SK-N-SH treated with all-trans-retinoic acid at 6 μM for 48 hours (cell line): Measurements from ENCODE around the gene S100A14.

Source experiments
- ATAC-seq: fragments of 200-7000 bp; cut with Tn5 transposase; 3 replicates; pipeline ENCODE4 v1.9.1; 2020; ENCODE audit warnings: mild to moderate bottlenecking, moderate library complexity
- ARNTL ChIP-seq: fragments of 450-650 bp; formaldehyde crosslinking; IDR thresholded peaks from 2 replicates; pipeline ENCODE4 v1.5.0; 2020; ENCODE audit warnings: low read depth, mild to moderate bottlenecking, moderate library complexity, borderline replicate concordance
- BACH2 ChIP-seq: fragments of 250-450 bp; sonication (Bioruptor Pico); IDR thresholded peaks from 2 replicates; pipeline ENCODE4 v1.9.0; 2021; ENCODE audit warnings: mild to moderate bottlenecking, borderline replicate concordance
- CREB5 ChIP-seq: fragments of 250-450 bp; sonication (Bioruptor Pico); IDR thresholded peaks from 2 replicates; pipeline ENCODE4 v1.5.1; 2020; ENCODE audit warnings: low read depth, mild to moderate bottlenecking, moderate library complexity
- CSDC2 ChIP-seq: fragments of 250-450 bp; sonication (Bioruptor Pico); IDR thresholded peaks from 2 replicates; pipeline ENCODE4 v1.5.0; 2020; ENCODE audit warnings: mild to moderate bottlenecking, moderate library complexity
- ESRRG ChIP-seq: fragments of 250-450 bp; sonication (Bioruptor Pico); IDR thresholded peaks from 2 replicates; pipeline ENCODE4 v1.6.1; 2021; ENCODE audit warnings: mild to moderate bottlenecking
- GLIS3 ChIP-seq: fragments of 250-450 bp; sonication (Bioruptor Pico); IDR thresholded peaks from 2 replicates; pipeline ENCODE4 v1.5.0; 2020; ENCODE audit warnings: mild to moderate bottlenecking, moderate library complexity
- ISL1 ChIP-seq: fragments of 250-450 bp; sonication (Bioruptor Pico); IDR thresholded peaks from 2 replicates; pipeline ENCODE4 v2.1.2; 2022; ENCODE audit warnings: mild to moderate bottlenecking, moderate library complexity
- OSR1 ChIP-seq: fragments of 250-450 bp; sonication (Bioruptor Pico); IDR thresholded peaks from 2 replicates; pipeline ENCODE4 v1.8.0; 2022; ENCODE audit warnings: moderate library complexity, mild to moderate bottlenecking, inconsistent platforms
- PATZ1 ChIP-seq: fragments of 250-450 bp; sonication (Bioruptor Pico); IDR thresholded peaks from 2 replicates; pipeline ENCODE4 v1.8.0; 2020; ENCODE audit warnings: mild to moderate bottlenecking, moderate library complexity, borderline replicate concordance
- POU6F1 ChIP-seq: fragments of 250-450 bp; sonication (Bioruptor Pico); IDR thresholded peaks from 2 replicates; pipeline ENCODE4 v1.8.0; 2021; ENCODE audit warnings: low read depth, mild to moderate bottlenecking, moderate library complexity, borderline replicate concordance
- PPARA ChIP-seq: fragments of 250-450 bp; sonication (Bioruptor Pico); IDR thresholded peaks from 2 replicates; pipeline ENCODE4 v1.5.0; 2020; ENCODE audit warnings: mild to moderate bottlenecking, borderline replicate concordance
- RARB ChIP-seq: fragments of 250-450 bp; sonication (Bioruptor Pico); IDR thresholded peaks from 2 replicates; pipeline ENCODE4 v1.8.0; 2021; ENCODE audit warnings: mild to moderate bottlenecking, moderate library complexity
- SNAI2 ChIP-seq: fragments of 250-450 bp; sonication (Bioruptor Pico); IDR thresholded peaks from 2 replicates; pipeline ENCODE4 v1.5.0; 2020; ENCODE audit warnings: mild to moderate bottlenecking, moderate library complexity
- TCF4 ChIP-seq: fragments of 250-450 bp; sonication (Bioruptor Pico); IDR thresholded peaks from 2 replicates; pipeline ENCODE4 v1.8.0; 2021; ENCODE audit warnings: mild to moderate bottlenecking, moderate library complexity, borderline replicate concordance
- TSHZ2 ChIP-seq: fragments of 250-450 bp; sonication (Bioruptor Pico); IDR thresholded peaks from 2 replicates; pipeline ENCODE4 v1.5.0; 2020; ENCODE audit warnings: mild to moderate bottlenecking, moderate library complexity
- ZC3H10 ChIP-seq: fragments of 250-450 bp; sonication (Bioruptor Pico); IDR thresholded peaks from 2 replicates; pipeline ENCODE4 v1.5.1; 2021; ENCODE audit warnings: mild to moderate bottlenecking, moderate library complexity
- ZFP3 ChIP-seq: fragments of 250-450 bp; sonication (Bioruptor Pico); IDR thresholded peaks from 2 replicates; pipeline ENCODE4 v1.5.0; 2020; ENCODE audit warnings: mild to moderate bottlenecking, moderate library complexity
- ZFP30 ChIP-seq: fragments of 450-650 bp; formaldehyde crosslinking; IDR thresholded peaks from 2 replicates; pipeline ENCODE4 v1.5.0; 2022; ENCODE audit warnings: mild to moderate bottlenecking, moderate library complexity
- ZNF565 ChIP-seq: fragments of 450-650 bp; formaldehyde crosslinking; conservative IDR thresholded peaks from 2 replicates; pipeline ENCODE4 v1.5.0; 2020; ENCODE audit warnings: low read depth, mild to moderate bottlenecking, moderate library complexity
- ZNF70 ChIP-seq: fragments of 450-650 bp; formaldehyde crosslinking; IDR thresholded peaks from 2 replicates; pipeline ENCODE4 v1.5.0; 2020; ENCODE audit warnings: mild to moderate bottlenecking, moderate library complexity

S100A14 gene

GRCh38 chr1:153636312-153636711 lies 20.2 kb upstream of the S100A14 start (continued):
- no peak for TF ChIP-seq TSHZ2
- no peak for TF ChIP-seq ZFP3
- TF ChIP-seq SNAI2 (CRISPR knock-in tag) = no peak
- TF ChIP-seq GLIS3 (CRISPR knock-in tag) = no peak
- TF ChIP-seq ZNF565 (CRISPR knock-in tag) = no peak
- TF ChIP-seq OSR1 (CRISPR knock-in tag) = no peak
- no peak for TF ChIP-seq CREB5
- TF ChIP-seq CSDC2 (CRISPR knock-in tag) = no peak

GRCh38 chr1:153635872-153636271 lies 19.7 kb upstream of the S100A14 start:
- TF ChIP-seq PPARA (CRISPR knock-in tag) (no peak), ZC3H10 (CRISPR knock-in tag) (no peak), PATZ1 (CRISPR knock-in tag) (no peak), SNAI2 (CRISPR knock-in tag) (no peak), ZFP3 (no peak), ISL1 (CRISPR knock-in tag) (no peak), ZNF70 (CRISPR knock-in tag) (no peak), BACH2 (no peak), RARB (CRISPR knock-in tag) (no peak), ARNTL (no peak), ZFP30 (CRISPR knock-in tag) (no peak), ESRRG (no peak)
- ATAC-seq = no peak

- peak; percentile 96 for ATAC-seq
- TF ChIP-seq PATZ1 (CRISPR knock-in tag) (0 out of 2 replicates have a peak, but pooled peaks have one; percentile 33), ZFP30 (CRISPR knock-in tag) (no peak), POU6F1 (peak; percentile 89; the same call in 1 of the 2 replicates), TCF4 (CRISPR knock-in tag) (no peak), ESRRG (no peak), RARB (CRISPR knock-in tag) (peak; percentile 72; the same call in 1 of the 2 replicates), SNAI2 (CRISPR knock-in tag) (no peak), ZNF565 (CRISPR knock-in tag) (no peak), GLIS3 (CRISPR knock-in tag) (no peak), ARNTL (no peak)
Measured at GRCh38 chr1:153633754-153634665, 17.9 kb upstream of the S100A14 start, which contains the start of gene CHTOP. CHTOP (plus strand) TSS chr1:153634066; CDS start chr1:153636589, 2,523 bp downstream.
